Urothelium cell line (cell line): ENCODE data around the gene CYSRT1.

Experiments used
- DNase-seq: peaks from one replicate; pipeline ENCODE4 v3.0.0; 2011; ENCODE audit warnings: low spot score, mixed read lengths
- FAIRE-seq: peaks from 2 replicates; lab custom pipeline; 2011; peaks lifted over from hg19 to GRCh38; lab: Jason Lieb, UNC

The CYSRT1 gene

DNA sequence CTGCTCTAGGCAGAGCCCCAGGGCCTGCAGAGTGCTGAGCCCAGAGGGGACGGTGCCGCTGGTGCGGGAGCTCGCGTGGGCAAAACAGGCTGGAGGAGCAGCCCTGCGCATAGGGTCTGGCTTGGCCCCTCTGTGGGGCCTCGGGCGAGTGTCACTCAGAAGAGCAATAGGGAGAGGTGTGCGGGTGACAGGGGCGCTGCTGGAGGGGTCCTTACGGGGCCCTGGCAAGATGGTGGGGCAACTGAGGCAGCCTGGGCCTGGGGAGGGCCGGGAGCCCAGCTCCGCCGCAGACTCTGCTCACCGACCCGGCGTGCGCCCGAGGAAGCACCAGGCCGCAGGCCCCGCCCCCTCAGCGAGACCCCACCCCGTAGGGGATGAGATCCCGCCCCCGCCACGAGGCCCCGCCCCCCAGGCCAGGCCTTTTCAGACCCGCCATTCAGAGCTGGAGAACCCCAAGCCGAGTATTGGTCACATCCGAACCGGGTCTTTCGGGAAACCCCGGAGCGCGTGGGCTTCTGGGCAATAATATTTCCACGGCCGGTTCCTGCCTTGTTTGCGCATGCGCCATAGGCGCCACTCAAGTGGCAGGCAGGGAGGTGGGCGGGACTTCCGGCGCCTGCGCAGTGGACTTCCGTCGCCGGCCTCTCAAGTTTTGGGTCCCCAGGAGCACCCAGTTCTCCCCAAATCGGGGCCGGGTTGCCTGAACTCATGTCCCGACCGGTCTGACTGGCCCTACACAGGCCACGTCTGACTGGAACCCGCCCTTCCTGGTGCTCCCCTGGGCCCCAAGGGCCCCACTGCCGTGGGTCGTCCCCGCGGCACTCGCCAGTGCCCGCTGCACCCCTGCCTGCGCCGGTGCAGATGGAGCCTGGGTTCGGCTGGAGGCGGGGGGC, 1.6 kb upstream of the CYSRT1 start:
- DNase-seq (peak; percentile 93), FAIRE-seq (peak; percentile 91)

DNA sequence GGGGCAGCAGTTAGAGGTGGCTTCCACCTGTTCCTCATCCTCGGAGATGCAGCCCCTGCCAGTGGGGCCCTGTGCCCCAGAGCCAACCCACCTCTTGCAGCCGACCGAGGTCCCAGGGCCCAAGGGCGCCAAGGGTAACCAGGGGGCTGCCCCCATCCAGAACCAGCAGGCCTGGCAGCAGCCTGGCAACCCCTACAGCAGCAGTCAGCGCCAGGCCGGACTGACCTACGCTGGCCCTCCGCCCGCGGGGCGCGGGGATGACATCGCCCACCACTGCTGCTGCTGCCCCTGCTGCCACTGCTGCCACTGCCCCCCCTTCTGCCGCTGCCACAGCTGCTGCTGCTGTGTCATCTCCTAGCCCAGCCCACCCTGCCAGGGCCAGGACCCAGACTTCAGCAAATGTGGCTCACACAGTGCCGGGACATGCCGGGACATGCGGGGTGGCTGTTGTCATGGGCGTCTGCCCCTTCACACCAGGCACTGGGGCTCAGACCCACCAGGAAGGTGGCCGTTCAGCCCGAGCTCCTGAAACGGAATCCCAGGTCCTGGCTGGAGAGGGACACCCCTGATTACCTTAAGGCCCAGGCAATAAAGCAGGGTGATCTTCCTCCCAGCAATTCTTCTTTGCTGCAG, 841 bp downstream of the CYSRT1 start:
- FAIRE-seq (no peak), DNase-seq (no peak)

- FAIRE-seq = no peak
- DNase-seq = peak; percentile 35
Observed at GRCh38 chr9:137226338-137227053, 1.5 kb downstream of the CYSRT1 start.

DNA sequence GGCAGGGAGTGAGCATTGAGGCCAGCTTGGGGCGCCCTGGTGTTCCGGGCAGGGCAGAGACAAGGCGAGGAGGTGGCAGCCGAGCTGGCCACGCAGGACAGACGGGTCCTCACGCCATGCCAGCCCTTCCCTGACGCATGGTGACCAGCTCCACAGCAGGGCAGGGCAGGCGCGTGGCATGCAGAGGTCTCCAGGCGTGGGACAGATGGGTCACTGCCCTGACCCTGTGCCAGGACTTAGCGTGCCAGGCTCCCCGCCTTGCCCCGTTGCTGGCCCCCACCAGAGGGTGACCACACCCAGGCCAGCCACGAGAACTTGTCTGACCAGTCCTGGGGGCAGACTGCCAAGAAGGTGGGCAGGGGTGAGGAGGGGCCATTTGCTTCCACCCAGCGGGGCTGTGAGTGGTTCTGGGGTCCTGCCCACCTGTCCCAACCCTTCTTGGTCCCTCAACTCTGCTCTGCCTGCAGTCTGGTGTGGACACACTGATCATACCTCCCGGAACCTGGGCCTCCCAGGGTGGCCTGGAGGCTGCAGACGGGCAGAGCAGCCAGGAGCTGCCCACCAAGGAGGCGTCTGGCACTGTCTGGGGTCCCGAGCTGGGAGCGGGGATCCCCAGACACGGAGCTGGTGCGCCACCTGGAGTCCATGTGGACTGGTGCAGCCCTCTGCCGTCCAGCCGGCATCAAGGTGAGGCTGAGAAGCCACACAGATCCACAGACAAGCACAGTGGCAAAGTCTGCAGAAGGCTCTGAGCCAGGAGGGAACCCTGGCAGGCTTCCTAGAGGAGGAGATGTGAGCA, 2.3 kb downstream of the CYSRT1 start, which contains the start of gene RNF224:
Gene RNF224, plus strand, starts transcription at position 449 of the 799 bp plus-strand sequence. CDS start 834 bp downstream, outside the sequence.
- FAIRE-seq = peak; percentile 52
- peak; percentile 68 for DNase-seq

GRCh38 chr9:137227853-137228505, 3.0 kb downstream of the CYSRT1 start:
- no peak for FAIRE-seq

DNA sequence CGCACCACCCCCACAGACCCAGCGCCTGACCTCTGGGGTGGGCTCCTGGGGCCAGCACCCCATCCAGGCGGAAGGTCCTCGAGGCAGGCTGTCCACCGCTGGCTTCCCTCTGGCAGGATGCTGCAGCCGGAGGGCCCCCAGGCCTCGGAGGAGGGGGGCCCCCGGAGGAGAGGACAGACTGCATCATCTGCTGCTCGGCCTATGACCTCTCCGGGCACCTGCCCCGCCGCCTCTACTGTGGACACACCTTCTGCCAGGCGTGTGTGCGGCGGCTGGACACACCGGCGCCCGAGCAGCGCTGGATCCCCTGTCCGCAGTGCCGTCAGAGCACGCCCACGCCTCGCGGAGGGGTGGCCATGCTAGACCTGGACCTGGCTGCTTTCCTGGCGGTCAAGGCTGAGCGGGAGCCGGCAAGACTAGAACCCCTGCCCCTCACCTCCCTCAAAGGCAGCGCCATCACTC, 3.6 kb downstream of the CYSRT1 start:
- no peak for FAIRE-seq
- DNase-seq = no peak

More at GRCh38 chr9:137227853-137228505, 3.0 kb downstream of the CYSRT1 start:
- no peak for DNase-seq

GRCh38 chr9:137228968-137229896, 4.3 kb downstream of the CYSRT1 start:
- DNase-seq (no peak), FAIRE-seq (no peak)

DNA sequence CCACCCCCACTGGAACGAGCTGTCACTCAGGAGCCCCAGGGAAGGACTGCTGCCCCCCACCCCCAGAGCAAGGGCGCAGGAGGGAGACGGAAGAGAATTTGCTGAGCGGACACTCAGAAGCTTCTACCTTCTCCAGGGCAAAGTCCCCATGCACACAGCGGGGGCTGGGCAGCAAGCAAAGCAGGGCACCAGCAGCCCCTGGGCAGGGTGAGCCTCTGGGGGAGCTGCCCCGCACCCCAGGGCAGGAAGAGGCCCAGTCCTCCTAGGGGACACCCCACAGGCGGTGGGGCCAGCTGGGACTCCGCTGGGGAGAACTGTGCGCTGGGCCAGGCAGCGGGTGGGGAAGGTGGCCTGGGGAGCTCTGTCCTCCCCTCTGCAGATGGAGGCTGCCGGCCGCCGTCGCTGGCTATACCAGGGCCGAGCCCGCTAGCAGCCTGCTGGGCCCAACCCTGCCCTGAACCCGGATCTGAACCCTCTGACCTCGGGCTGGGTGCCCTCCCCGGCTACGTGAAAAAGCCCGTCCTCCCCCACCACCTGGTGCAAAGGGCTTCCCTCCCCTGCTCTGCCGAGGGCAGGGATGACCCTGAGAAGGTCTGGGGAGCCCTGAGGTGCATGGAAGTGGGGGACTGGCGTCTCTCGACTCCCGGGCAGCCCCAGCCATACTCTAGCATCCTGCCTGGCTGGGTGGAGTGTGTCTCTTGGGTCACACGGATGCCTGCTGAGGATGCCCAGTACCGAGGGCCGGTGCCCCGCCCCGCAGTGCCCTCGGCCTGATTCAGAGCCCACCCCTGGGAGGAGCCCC, 5.1 kb downstream of the CYSRT1 start:
- DNase-seq (no peak), FAIRE-seq (no peak)

- DNase-seq = no peak
- no peak for FAIRE-seq
Observed at GRCh38 chr9:137230705-137231371, 5.9 kb downstream of the CYSRT1 start, which contains the start of gene SLC34A3. Gene SLC34A3, plus strand, starts transcription at chr9:137230901. Its CDS starts 802 bp downstream, at chr9:137231703.

GRCh38 chr9:137231372-137232039, 6.5 kb downstream of the CYSRT1 start:
- DNase-seq (no peak), FAIRE-seq (no peak)

- FAIRE-seq = no peak
- no peak for DNase-seq
Observed at GRCh38 chr9:137232101-137232500, 7.1 kb downstream of the CYSRT1 start.

DNA sequence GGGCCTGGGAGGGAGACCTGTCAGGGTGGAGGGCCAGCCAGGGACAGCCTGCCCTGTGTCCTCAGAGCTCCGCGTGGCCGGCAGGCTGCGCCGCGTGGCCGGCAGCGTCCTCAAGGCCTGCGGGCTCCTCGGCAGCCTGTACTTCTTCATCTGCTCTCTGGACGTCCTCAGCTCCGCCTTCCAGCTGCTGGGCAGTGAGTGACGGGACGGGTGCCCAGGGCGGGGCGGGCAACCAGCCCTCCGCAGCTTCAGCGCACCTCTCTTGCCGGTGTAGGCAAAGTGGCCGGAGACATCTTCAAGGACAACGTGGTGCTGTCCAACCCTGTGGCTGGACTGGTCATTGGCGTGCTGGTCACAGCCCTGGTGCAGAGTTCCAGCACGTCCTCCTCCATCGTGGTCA, 7.5 kb downstream of the CYSRT1 start:
- DNase-seq (no peak), FAIRE-seq (no peak)

GRCh38 chr9:137233143-137233980, 8.4 kb downstream of the CYSRT1 start:
- FAIRE-seq (no peak), DNase-seq (no peak)

DNA sequence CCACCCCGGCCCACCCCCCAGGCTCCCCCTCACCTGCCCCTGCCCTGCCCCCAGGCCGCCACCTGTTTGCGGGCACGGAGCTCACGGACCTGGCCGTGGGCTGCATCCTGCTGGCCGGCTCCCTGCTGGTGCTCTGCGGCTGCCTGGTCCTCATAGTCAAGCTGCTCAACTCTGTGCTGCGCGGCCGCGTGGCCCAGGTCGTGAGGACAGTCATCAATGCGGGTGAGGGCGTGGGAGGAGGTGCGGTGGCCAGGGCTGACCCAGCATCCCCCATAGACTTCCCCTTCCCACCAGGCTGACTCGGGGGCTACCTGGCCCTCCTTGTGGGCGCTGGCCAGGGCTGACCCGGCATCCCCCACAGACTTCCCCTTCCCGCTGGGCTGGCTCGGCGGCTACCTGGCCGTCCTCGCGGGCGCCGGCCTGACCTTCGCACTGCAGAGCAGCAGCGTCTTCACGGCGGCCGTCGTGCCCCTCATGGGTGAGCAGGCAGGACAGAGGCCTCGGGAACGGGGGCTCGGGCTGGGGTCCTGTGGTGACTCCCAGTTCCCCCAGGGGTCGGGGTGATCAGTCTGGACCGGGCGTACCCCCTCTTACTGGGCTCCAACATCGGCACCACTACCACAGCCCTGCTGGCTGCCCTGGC, 9.2 kb downstream of the CYSRT1 start:
- DNase-seq (no peak), FAIRE-seq (no peak)

DNA sequence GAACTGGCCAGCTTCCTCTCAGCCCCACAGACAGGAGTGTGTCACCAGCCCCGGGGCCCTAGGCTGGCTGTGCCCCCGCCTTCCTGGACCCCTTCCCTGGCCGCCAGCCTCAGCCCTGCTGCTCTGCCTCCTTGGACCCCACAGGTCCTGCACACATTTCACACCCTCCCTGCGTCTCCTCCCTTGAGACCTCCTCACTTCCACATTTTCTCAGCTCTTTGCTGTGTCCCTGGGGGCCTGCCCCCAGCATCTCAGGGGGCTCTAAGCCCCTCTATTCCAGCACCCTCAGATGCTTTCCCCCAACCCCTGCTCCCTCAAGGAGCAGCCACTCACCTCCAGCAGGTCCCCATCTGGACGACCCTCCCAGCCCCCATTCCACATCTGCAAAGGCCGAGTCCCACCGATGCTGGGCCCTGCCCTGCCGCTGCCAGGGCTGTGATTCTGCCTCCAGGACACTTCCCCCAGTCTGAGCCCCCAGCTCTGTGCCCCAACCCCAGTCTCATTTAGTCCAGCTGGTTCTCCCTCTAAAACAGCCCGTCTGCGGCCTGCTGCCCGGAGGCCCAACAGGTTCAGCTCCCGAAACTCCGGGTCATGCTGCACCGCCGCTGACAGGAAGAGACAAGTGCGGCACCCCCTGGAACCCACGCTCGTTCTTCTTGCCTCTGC, 9.9 kb downstream of the CYSRT1 start:
- no peak for FAIRE-seq

More for the DNA sequence above, 9.9 kb downstream of the CYSRT1 start:
- no peak for DNase-seq
